OCI-LY3 (cell line): Measurements from ENCODE around the gene ZNF829.

Experiments
- H2AFZ ChIP-seq: fragments of 200-600, 300-600 bp; shearing (Covaris generic); 2 replicates; pipeline ENCODE4 v1.6.0; 2014; ENCODE audit warnings: antibody characterized with exemption, low read depth, low read length
- H3K27ac ChIP-seq: fragments of 200-600, 300-600 bp; sonication (generic); 2 replicates; pipeline ENCODE4 v1.5.1; 2014; ENCODE audit warnings: mild to moderate bottlenecking, low read length, moderate library complexity, mixed read lengths
- H3K27me3 ChIP-seq: fragments of 200-600, 300-600 bp; sonication (generic); 2 replicates; pipeline ENCODE4 v1.6.1; 2014; ENCODE audit warnings: low read depth, low read length, mixed read lengths
- H3K36me3 ChIP-seq: fragments of 200-600, 300-600 bp; sonication (generic); replicated peaks from 2 replicates; pipeline ENCODE3; 2014; ENCODE audit warnings: low read depth, low read length, mixed read lengths
- H3K4me1 ChIP-seq: fragments of 300-600, 200-600 bp; sonication (generic); 2 replicates; pipeline ENCODE4 v1.6.1; 2014; ENCODE audit warnings: low read length, mixed read lengths
- H3K4me2 ChIP-seq: fragments of 200-600, 300-600 bp; sonication (generic); 2 replicates; pipeline ENCODE4 v1.6.1; 2014; ENCODE audit warnings: low read length, mixed read lengths
- H3K4me3 ChIP-seq: fragments of 300-600, 200-600 bp; sonication (generic); 2 replicates; pipeline ENCODE4 v1.5.1; 2014; ENCODE audit warnings: antibody characterized with exemption, mild to moderate bottlenecking, low read length, moderate library complexity
- H3K79me2 ChIP-seq: fragments of 300-600, 200-600 bp; shearing (Covaris generic); 2 replicates; pipeline ENCODE4 v1.6.1; 2014; ENCODE audit warnings: mild to moderate bottlenecking, low read length, mixed read lengths
- H3K9ac ChIP-seq: fragments of 300-600, 200-600 bp; shearing (Covaris generic); 2 replicates; pipeline ENCODE4 v1.6.0; 2014; ENCODE audit warnings: mild to moderate bottlenecking, low read length, moderate library complexity
- H3K9me3 ChIP-seq: fragments of 200-600, 300-600 bp; shearing (Covaris generic); 2 replicates; pipeline ENCODE4 v1.6.1; 2014; ENCODE audit warnings: low read length, mixed read lengths; ENCODE audit not compliant: insufficient read depth
- H4K20me1 ChIP-seq: fragments of 200-600, 300-600 bp; sonication (generic); 2 replicates; pipeline ENCODE4 v1.6.1; 2016; ENCODE audit warnings: low read length, mixed read lengths; ENCODE audit not compliant: insufficient read depth
- EZH2phosphoT487 ChIP-seq: fragments of 200-600 bp; shearing (Covaris generic); IDR thresholded peaks from 2 replicates; pipeline ENCODE4 v1.6.1; 2018; ENCODE audit warnings: antibody characterized with exemption, mixed run types, low read depth
- TF ChIP-seq, protein P1 (sequence below): fragments of 200-600, 300-600 bp; sonication (generic); IDR thresholded peaks from 2 replicates; pipeline ENCODE4 v1.5.1; 2014; ENCODE audit warnings: antibody characterized with exemption, low read length, low read depth

Gene ZNF829

GRCh38 chr19:36847968-36848367 lies 68.1 kb downstream of the ZNF829 start:
- H3K36me3 ChIP-seq, result peaks cover 40% of the 10 kb centered on the region
- no peak overlapping the region for H3K27ac ChIP-seq
- H3K9ac ChIP-seq, result no peak overlapping the region
- TF ChIP-seq, protein P1, sequence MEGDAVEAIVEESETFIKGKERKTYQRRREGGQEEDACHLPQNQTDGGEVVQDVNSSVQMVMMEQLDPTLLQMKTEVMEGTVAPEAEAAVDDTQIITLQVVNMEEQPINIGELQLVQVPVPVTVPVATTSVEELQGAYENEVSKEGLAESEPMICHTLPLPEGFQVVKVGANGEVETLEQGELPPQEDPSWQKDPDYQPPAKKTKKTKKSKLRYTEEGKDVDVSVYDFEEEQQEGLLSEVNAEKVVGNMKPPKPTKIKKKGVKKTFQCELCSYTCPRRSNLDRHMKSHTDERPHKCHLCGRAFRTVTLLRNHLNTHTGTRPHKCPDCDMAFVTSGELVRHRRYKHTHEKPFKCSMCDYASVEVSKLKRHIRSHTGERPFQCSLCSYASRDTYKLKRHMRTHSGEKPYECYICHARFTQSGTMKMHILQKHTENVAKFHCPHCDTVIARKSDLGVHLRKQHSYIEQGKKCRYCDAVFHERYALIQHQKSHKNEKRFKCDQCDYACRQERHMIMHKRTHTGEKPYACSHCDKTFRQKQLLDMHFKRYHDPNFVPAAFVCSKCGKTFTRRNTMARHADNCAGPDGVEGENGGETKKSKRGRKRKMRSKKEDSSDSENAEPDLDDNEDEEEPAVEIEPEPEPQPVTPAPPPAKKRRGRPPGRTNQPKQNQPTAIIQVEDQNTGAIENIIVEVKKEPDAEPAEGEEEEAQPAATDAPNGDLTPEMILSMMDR, result no peak
- no peak for TF ChIP-seq EZH2phosphoT487
- H3K4me2 ChIP-seq, result no peak overlapping the region
- no peak overlapping the region for H3K4me3 ChIP-seq
- H2AFZ ChIP-seq, result no peak overlapping the region
- no peaks in the 10 kb centered on the region for H3K27me3 ChIP-seq
- peaks cover 28% of the 10 kb centered on the region for H3K79me2 ChIP-seq
- H3K9me3 ChIP-seq, result no peaks in the 10 kb centered on the region
- H3K4me1 ChIP-seq, result peaks cover 7% of the 10 kb centered on the region
- H4K20me1 ChIP-seq, result no peaks in the 10 kb centered on the region

DNA sequence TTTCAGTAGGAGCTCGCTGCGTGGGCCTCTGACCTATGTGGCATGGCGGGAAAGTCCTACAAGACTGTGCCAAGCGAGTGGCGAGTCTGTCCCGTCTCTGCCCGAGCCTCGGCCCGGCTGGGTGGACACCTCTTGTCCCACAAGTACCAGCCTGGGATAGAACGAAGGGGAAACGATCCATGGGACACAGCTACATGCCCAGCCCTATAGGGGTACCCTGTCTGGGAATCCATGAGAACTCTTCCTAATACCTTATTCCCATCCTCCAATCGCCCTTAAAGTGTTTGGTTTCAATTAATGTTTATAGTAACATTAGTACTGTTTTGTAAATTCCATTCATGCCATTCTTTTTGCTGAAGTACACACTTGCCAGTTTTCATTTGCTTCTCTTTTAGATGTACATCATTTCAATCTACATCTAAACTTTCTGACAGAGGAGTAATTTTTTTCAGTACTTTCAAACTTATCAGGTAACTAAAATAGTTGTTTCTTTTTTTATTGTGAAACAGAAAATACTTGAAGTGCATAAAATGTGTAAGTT lies 77.2 kb downstream of the ZNF829 start:
- H2AFZ ChIP-seq, result no peak overlapping the region
- H3K4me3 ChIP-seq, result no peak overlapping the region
- no peak overlapping the region for H3K9ac ChIP-seq
- peaks cover 15% of the 10 kb centered on the region; the same call in 1 of the 2 replicates for H3K79me2 ChIP-seq
- no peaks in the 10 kb centered on the region for H3K27me3 ChIP-seq
- H3K9me3 ChIP-seq, result no peaks in the 10 kb centered on the region
- H3K4me2 ChIP-seq, result no peak overlapping the region
- H4K20me1 ChIP-seq, result no peaks in the 10 kb centered on the region
- TF ChIP-seq EZH2phosphoT487, result no peak
- TF ChIP-seq, protein P1, result no peak
- H3K27ac ChIP-seq, result no peak overlapping the region
- peaks cover 68% of the 10 kb centered on the region for H3K36me3 ChIP-seq
- H3K4me1 ChIP-seq, result no peaks in the 10 kb centered on the region
